Lower leg skin (tissue), 4 donors: ENCODE results near the gene KIF20B. TPM values are rescaled to one million over a fixed set of nuclear protein-coding genes. Genes with fewer than 3 reads are reported as not detected.

Experiments used
- DNase-seq, 2 donors: peaks; one replicate each; pipeline ENCODE4 v3.0.0-alpha.2; 2019; ENCODE audit warnings: low spot score in 2 of 2
- H3K4me3 ChIP-seq: fragments of 200-600 bp; sonication (generic); 2 replicates; pipeline ENCODE4 v1.5.1; 2017; ENCODE audit warnings: mild to moderate bottlenecking, low read depth; ENCODE audit not compliant: poor library complexity, severe bottlenecking
- POLR2A ChIP-seq, 2 donors: fragments of 450-650 bp; IDR thresholded peaks; one replicate each; pipeline ENCODE4 v1.6.1; 2016 to 2017; ENCODE audit warnings: antibody characterized with exemption in 2 of 2, mild to moderate bottlenecking in 1 of 2, moderate library complexity in 1 of 2
- WGBS, 2 donors: methylation state at CpG; one replicate each; pipeline ENCODE4 v1.1.5; 2018; 5-methylcytosine and 5-hydroxymethylcytosine counted together
- intact Hi-C: fragments of 100-400 bp; cut with DNase I; formaldehyde crosslinking; loops from one replicate; pipeline ENCODE4 v1.15.0; 2023; ENCODE audit warnings: low total_unique reads
- total RNA-seq, 4 donors: library from RNA; depleted of rRNA; stranded (reverse); fragments of >200 nt; gene quantifications; one replicate each; pipeline ENCODE4 v1.1.0, GENCODE V29; 2016
- TF ChIP-seq, protein P1 (sequence below), 3 donors: fragments of 450-650 bp; IDR thresholded peaks; one replicate each; pipeline ENCODE4 v1.5.1; 2016; ENCODE audit warnings: antibody characterized with exemption in 3 of 3, mild to moderate bottlenecking in 3 of 3, moderate library complexity in 2 of 3

KIF20B gene
- total RNA-seq, 4 donors from 2014 or later, result 3.2 to 6.2 (median 5.7) TPM

DNA sequence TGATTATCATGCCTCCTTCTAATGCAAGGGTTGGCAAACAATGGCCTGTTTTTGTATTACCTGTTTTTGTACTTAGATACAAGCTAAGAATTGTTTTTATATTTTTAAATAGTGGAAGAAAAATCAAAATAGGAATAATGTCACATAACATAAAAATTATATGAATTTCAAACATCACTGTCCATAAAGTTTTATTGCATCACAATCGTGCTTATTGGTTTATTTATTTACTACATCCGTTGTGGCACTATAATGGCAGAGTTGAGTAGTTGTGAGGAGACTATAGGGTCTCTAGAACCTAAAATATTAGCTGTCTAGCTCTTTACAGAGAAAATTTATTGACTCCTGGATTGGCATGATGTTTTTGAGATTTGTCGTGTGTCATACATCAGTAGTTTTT, 4.1 kb downstream of the KIF20B start:
- intact Hi-C loops, result no loop called here
- WGBS, 2 donors, result 92% methylated on average over 3 of the region's 3 CpGs
- no peak overlapping the region for H3K4me3 ChIP-seq
- TF ChIP-seq, protein P1, sequence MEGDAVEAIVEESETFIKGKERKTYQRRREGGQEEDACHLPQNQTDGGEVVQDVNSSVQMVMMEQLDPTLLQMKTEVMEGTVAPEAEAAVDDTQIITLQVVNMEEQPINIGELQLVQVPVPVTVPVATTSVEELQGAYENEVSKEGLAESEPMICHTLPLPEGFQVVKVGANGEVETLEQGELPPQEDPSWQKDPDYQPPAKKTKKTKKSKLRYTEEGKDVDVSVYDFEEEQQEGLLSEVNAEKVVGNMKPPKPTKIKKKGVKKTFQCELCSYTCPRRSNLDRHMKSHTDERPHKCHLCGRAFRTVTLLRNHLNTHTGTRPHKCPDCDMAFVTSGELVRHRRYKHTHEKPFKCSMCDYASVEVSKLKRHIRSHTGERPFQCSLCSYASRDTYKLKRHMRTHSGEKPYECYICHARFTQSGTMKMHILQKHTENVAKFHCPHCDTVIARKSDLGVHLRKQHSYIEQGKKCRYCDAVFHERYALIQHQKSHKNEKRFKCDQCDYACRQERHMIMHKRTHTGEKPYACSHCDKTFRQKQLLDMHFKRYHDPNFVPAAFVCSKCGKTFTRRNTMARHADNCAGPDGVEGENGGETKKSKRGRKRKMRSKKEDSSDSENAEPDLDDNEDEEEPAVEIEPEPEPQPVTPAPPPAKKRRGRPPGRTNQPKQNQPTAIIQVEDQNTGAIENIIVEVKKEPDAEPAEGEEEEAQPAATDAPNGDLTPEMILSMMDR (IDR thresholded peaks at IDR 0.05), result no peak
- TF ChIP-seq POLR2A (IDR thresholded peaks at IDR 0.05), result no peak
- no peak for DNase-seq

DNA sequence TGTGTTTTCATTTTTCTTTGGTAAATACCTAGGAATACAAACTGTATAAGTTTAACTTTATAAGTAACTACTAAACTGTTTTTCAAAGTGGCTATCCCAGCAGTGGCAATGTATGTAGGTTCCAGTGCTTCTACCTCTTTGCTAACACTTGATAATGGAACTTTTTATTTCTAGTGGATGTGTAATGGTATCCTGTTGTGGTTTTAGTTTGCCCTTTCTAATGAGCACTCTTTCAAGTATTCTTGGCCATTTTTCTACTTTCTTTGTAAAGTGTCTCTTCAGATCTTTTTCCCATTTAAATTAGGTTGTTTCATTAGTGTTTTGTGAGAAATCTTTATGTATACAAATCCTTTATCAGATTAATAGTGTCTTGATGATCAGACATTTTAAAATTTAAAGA, 4.6 kb downstream of the KIF20B start:
- no peak for DNase-seq
- intact Hi-C loops, result no loop called here
- TF ChIP-seq, protein P1 (IDR thresholded peaks at IDR 0.05), result no peak
- TF ChIP-seq POLR2A (IDR thresholded peaks at IDR 0.05), result no peak
- no peak overlapping the region for H3K4me3 ChIP-seq

DNA sequence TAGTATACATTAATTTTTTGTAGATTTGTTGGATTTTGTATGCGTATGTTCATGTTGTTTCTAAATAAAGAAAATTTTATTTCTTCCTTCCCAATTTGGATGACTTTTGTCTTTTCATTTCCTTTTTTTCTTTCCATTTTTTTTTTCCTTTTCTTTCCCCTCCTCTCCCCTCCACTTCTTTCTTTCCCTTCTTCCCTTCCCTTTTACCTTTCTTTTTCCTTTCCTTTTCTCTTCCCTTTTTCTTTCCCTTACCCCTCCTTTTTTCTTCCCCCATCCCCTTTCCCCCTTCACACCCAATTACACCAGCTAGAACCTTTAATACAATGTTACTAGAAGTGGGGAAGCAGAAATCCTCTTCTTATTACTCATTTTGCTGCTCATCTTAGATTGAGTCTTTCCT, 6.0 kb downstream of the KIF20B start:
- TF ChIP-seq, protein P1 (IDR thresholded peaks at IDR 0.05), result no peak
- TF ChIP-seq POLR2A (IDR thresholded peaks at IDR 0.05), result no peak
- H3K4me3 ChIP-seq, result no peak overlapping the region
- DNase-seq, result no peak
- 76 to 89% methylated on average over 1 of the region's 1 CpG for WGBS, 2 donors
- intact Hi-C loops, result no loop called here

DNA sequence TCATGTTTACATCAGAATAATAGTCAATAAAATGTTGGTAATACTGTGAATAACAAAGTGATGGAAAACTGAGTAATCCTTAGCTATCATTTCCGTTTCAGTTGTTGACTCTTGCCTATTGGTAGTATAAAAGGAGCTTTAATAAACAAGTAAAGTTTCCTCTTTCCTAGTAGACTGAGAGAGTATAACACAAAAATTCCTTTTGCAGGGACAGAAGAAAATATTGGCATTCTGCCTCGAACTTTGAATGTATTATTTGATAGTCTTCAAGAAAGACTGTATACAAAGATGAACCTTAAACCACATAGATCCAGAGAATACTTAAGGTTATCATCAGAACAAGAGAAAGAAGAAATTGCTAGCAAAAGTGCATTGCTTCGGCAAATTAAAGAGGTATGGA, 9.4 kb downstream of the KIF20B start:
- H3K4me3 ChIP-seq, result no peak overlapping the region
- intact Hi-C loops, result no loop called here
- TF ChIP-seq, protein P1 (IDR thresholded peaks at IDR 0.05), result no peak
- TF ChIP-seq POLR2A (IDR thresholded peaks at IDR 0.05), result no peak
- DNase-seq, result no peak
- 86 to 89% methylated on average over 3 of the region's 3 CpGs for WGBS, 2 donors

DNA sequence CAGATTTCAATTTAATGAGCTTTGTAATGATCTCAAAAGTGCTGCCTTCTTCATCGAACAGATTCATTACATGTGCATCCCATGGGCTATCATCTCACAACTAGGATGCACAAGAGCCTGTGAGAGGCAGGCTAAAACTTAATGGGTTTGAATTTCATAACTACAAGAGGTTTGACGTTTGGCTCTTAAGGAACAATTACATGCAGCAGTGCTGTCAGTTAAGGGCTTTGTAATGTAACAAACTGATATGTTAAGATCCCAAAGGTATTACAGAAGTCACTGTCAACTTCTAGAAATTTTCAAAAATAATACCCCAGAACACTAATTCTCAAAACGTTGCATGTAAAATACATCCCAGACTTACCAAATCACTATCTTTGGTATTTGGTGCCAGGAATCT, 33.2 kb downstream of the KIF20B start:
- no peak for DNase-seq
- no peak overlapping the region for H3K4me3 ChIP-seq
- intact Hi-C loops, result no loop called here
- TF ChIP-seq, protein P1 (IDR thresholded peaks at IDR 0.05), result no peak
- no peak for TF ChIP-seq POLR2A (IDR thresholded peaks at IDR 0.05)
- WGBS, 2 donors, result 82 to 87% methylated on average over 3 of the region's 3 CpGs

DNA sequence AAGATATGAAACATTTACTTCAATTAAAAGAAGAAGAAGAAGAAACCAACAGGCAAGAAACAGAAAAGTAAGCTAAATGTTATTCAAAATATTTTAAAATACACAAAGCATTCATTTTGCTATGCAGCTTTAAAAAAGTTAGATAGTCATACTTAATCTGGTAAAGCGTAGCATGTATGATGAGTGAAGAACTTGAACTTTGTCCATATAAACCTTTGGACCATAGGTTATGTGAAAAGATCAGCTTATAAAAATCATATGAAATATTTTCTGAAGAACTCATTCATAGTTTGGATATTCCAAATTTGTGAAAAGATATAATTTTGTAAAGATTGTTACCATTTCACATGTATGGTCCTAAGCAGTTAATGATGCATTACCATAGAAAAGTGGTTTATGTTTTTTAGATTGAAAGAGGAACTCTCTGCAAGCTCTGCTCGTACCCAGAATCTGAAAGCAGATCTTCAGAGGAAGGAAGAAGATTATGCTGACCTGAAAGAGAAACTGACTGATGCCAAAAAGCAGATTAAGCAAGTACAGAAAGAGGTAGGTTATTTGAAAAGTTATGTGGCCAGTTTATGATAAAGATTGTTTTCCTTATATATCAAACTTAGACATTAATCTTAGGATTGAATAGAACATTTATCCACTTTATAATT, 37.3 kb downstream of the KIF20B start:
- no peak for DNase-seq

More for the DNA sequence above, 37.3 kb downstream of the KIF20B start:
- no peak for TF ChIP-seq POLR2A (IDR thresholded peaks at IDR 0.05)
- TF ChIP-seq, protein P1 (IDR thresholded peaks at IDR 0.05), result no peak
- no peak overlapping the region for H3K4me3 ChIP-seq
- intact Hi-C loops, result no loop called here
- WGBS, 2 donors, result 57 to 82% methylated on average over 2 of the region's 2 CpGs
